HUES64 (cell line): Measurements from ENCODE around the gene SMURF2. TPM values are rescaled to one million over a fixed set of nuclear protein-coding genes. Genes with fewer than 3 reads are reported as not detected.

Source experiments
- H3K27ac ChIP-seq: 2 replicates; pipeline ENCODE4 v1.7.0; 2013; ENCODE audit warnings: low read depth, low read length, inconsistent platforms
- H3K27me3 ChIP-seq: 2 replicates; pipeline ENCODE4 v1.6.1; 2013; ENCODE audit warnings: mild to moderate bottlenecking, low read length; ENCODE audit not compliant: insufficient read depth
- H3K36me3 ChIP-seq: 2 replicates; pipeline ENCODE4 v1.6.1; 2013; ENCODE audit warnings: mild to moderate bottlenecking, low read length; ENCODE audit not compliant: insufficient read depth
- H3K4me1 ChIP-seq: 2 replicates; pipeline ENCODE4 v1.6.1; 2013; ENCODE audit warnings: mild to moderate bottlenecking, low read length, moderate library complexity; ENCODE audit not compliant: insufficient read depth
- H3K4me3 ChIP-seq: 2 replicates; pipeline ENCODE4 v1.5.1; 2013; ENCODE audit warnings: mild to moderate bottlenecking, low read length, moderate library complexity
- H3K9ac ChIP-seq: 2 replicates; pipeline ENCODE4 v1.6.1; 2013; ENCODE audit warnings: mild to moderate bottlenecking, low read depth, low read length
- H3K9me3 ChIP-seq: 2 replicates; pipeline ENCODE4 v1.6.1; 2013; ENCODE audit warnings: low read depth, low read length; ENCODE audit not compliant: insufficient read depth
- WGBS: fragments of 150-250, 120-280 bp; methylation state at CpG from one replicate; pipeline ENCODE4 v1.1.7; 2013; ENCODE audit warnings: missing lambda C conversion rate; 5-methylcytosine and 5-hydroxymethylcytosine counted together
- polyA plus RNA-seq, 2 experiments: library from polyadenylated mRNA; stranded (reverse); fragments of 50-300 nt; gene quantifications; one replicate each; pipeline ENCODE4 v1.2.3, GENCODE V29; 2013

SMURF2 gene
- polyA plus RNA-seq (2013, experiment 1 of 2) = 15.5 TPM
- 16.4 TPM for polyA plus RNA-seq (2013, experiment 2 of 2)

DNA sequence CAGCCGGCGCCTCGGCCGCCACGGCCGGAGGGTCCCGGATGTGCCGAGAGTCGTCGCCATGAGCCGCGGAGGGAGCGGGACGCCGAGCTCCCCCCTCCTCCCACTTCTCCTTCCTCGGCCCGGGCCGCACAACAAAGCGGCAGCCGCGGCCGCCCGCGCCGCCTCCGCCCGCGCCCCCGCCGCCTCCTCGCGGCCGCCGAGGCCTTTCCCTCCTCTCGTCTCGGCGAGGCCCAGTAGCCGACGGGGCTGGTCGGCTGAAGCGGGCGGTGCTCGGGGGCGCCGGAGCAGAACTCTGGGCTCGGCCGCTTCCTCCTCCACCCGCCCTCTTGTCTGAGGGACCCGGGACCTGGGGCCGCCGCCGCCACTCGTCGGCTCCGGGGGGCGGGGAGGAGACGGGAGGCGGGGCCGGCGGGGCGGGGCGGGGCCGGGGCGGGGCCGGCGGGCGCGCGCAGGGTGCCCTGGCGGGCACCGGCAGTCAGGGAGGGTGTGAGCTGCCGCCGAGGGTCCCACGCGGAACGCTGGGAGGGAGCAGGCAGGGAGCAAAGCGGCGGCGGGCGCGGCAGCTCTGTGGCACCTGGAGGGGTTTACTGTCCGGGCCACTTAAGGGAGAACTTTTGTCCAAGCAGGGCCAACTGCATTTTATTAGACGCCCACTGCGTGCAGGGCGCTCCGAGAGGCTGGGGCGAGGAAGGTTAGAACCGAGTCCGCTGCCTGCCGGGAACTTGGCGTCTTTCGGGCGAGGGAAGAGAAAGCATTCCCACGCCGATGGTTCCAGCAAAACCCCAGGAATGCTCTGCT, at the start of gene SMURF2:
SMURF2 (minus strand) TSS at position 332 of the 798 bp plus-strand sequence. CDS start 427 bp downstream, outside the sequence.
- H3K9ac ChIP-seq = peak within 1 kb of the TSS; percentile 96
- under 1% methylated on average over 95 of the region's 95 CpGs for WGBS
- peak within 1 kb of the TSS; percentile 88 for H3K4me3 ChIP-seq
- peak within 1 kb of the TSS; percentile 89; the same call in 1 of the 2 replicates for H3K27ac ChIP-seq
- peaks cover 7% of the 10 kb centered on the region; the same call in 1 of the 2 replicates for H3K4me1 ChIP-seq
- H3K9me3 ChIP-seq = no peaks in the 10 kb centered on the region
- no peaks in the 10 kb centered on the region for H3K36me3 ChIP-seq
- H3K27me3 ChIP-seq = peaks cover 6% of the 10 kb centered on the region; the same call in 1 of the 2 replicates

DNA sequence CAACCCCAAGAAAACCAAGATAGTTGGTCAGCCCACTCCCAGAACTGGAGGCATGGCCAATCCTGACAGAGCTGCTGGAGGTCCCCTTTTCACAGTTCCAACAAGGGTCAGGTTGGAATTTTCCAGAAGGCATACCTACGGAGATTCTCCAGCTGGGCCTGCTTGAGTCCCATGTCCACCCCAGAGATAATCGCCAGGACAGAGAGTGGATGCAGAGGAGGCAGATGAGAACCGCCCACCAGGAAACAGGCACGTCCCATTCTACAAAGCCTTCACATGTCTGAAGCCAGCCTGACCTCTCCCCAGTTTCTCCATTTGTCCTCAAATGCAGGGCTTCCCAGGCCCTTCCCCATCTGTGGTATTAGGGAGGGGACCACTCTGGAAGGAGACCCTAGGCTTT, 47.4 kb upstream of the SMURF2 start:
- H3K27me3 ChIP-seq = no peaks in the 10 kb centered on the region
- H3K9me3 ChIP-seq = no peaks in the 10 kb centered on the region
- 71% methylated on average over 4 of the region's 4 CpGs for WGBS
- no peak overlapping the region for H3K4me3 ChIP-seq
- H3K36me3 ChIP-seq = no peaks in the 10 kb centered on the region
- H3K4me1 ChIP-seq = peaks cover 15% of the 10 kb centered on the region; the same call in 1 of the 2 replicates
- no peak overlapping the region for H3K27ac ChIP-seq
- H3K9ac ChIP-seq = no peak overlapping the region

GRCh38 chr17:64707050-64707591, 45.0 kb upstream of the SMURF2 start:
- Histone ChIP-seq H3K9me3 (no peaks in the 10 kb centered on the region), H3K27me3 (no peaks in the 10 kb centered on the region), H3K4me3 (no peak overlapping the region), H3K27ac (no peak overlapping the region), H3K9ac (no peak overlapping the region), H3K4me1 (peaks cover 15% of the 10 kb centered on the region; the same call in 1 of the 2 replicates), H3K36me3 (no peaks in the 10 kb centered on the region)
- 62% methylated on average over 10 of the region's 10 CpGs for WGBS

DNA sequence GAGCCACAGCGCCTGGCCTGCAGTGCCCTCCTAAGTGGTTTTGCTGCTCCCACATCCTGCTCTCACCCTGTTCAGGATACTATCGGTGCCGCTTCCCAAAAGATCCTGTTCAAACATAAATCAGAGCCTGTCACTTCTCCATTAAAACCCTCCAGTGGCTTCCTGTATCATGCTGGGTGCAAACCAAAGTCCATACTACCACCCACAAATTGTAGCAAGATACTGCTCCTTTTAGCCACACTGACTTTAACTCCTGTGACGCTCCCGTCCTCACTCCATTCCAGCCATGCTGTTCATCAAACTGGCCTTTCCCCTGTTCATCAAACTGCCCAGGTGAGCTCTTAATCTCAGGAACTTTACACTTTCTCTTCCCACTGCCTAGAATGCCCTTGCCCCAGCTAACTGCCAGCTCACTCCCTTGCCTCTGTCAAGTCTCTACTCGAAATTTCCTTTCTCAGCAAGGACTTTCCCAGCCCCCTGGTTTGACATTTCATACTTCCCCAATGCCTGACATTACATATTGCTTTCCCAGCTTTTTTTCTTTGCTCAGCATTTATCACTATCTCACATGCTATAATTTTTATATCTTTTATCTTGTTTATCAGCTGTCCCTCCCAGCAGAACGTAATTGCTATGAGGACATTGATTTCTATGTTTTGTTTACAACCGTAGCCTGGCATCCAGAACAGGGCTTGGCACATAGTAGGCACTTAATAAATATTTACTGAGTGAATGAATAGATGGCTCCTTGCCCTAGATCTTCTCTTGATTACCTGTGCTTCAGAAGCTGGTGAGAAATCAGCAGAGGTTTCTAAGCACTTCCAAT, 44.3 kb upstream of the SMURF2 start:
- Histone ChIP-seq H3K9me3 (no peaks in the 10 kb centered on the region), H3K9ac (no peak overlapping the region), H3K27me3 (no peaks in the 10 kb centered on the region), H3K36me3 (no peaks in the 10 kb centered on the region), H3K4me3 (no peak overlapping the region), H3K27ac (no peak overlapping the region), H3K4me1 (peaks cover 15% of the 10 kb centered on the region; the same call in 1 of the 2 replicates)
- 84% methylated on average over 8 of the region's 8 CpGs for WGBS

GRCh38 chr17:64702815-64703214, 40.7 kb upstream of the SMURF2 start:
- H3K4me1 ChIP-seq = peaks cover 6% of the 10 kb centered on the region; the same call in 1 of the 2 replicates
- 100% methylated on average over 1 of the region's 2 CpGs for WGBS
- no peaks in the 10 kb centered on the region for H3K27me3 ChIP-seq
- H3K27ac ChIP-seq = no peak overlapping the region
- no peak overlapping the region for H3K9ac ChIP-seq
- H3K9me3 ChIP-seq = no peaks in the 10 kb centered on the region
- no peak overlapping the region for H3K4me3 ChIP-seq
- no peaks in the 10 kb centered on the region for H3K36me3 ChIP-seq

DNA sequence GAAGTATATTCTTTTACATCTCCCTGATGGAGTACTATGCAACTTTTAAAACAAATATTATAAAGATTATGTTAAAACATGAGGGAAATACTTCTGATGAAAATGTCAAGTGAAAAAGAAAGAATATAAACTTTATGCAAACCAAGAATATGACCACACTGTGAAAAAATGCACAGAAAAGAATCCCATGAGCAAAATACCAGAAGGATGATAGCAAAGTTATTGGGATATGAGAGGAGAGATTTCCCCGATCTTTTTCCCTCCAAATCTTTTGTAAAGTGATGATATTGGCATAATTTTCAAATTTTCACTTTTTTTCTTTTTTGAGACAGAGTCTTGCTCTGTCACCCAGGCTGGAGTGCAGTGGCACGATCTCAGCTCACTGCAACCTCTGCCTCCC, 36.6 kb upstream of the SMURF2 start:
- no peaks in the 10 kb centered on the region for H3K4me1 ChIP-seq
- no peaks in the 10 kb centered on the region for H3K9me3 ChIP-seq
- no peak overlapping the region for H3K9ac ChIP-seq
- H3K27ac ChIP-seq = no peak overlapping the region
- 97% methylated on average over 1 of the region's 2 CpGs for WGBS
- no peaks in the 10 kb centered on the region for H3K27me3 ChIP-seq
- H3K4me3 ChIP-seq = no peak overlapping the region
- no peaks in the 10 kb centered on the region for H3K36me3 ChIP-seq

DNA sequence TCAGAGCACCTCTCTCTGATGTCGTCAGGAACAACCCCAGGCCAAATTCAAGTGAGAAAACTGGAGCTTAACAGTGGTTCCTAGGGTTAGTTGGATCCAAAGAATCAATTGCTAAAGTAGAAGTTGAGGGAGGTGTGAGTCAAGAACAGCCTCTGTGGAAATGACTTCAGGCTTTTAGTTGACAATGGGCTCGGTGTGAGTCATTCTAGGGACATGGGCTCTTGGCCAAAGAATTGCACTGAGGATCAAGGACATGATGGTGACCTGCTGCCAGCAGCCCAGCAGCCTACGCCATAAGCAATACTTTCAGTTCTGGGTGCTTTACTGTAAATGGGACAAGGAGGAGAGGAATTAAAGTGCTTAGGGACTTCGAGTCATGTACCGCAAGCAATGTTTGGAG, 32.1 kb upstream of the SMURF2 start:
- Histone ChIP-seq H3K27me3 (no peaks in the 10 kb centered on the region), H3K36me3 (no peaks in the 10 kb centered on the region), H3K27ac (no peak overlapping the region), H3K4me3 (no peak overlapping the region), H3K4me1 (no peaks in the 10 kb centered on the region), H3K9ac (no peak overlapping the region), H3K9me3 (no peaks in the 10 kb centered on the region)
- 80% methylated on average over 5 of the region's 5 CpGs for WGBS

DNA sequence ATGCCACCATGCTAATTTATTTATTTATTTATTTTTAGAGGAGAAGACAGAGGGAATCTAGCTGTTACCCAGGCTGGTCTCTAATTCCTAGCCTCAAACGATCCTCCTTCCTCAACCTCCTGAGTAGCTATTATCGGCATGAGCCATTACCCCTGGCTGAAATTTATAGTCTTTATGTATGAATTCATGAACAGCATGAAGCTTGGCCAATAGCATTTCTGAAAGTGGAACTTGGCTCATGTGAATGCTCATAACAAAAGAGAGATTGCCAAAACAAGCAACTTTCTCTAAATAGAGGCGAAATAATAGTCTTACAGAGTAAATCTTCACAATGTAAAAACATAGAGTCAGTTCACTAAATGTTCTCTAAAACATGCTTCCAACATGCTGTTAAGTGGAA, 30.1 kb upstream of the SMURF2 start:
- Histone ChIP-seq H3K4me3 (no peak overlapping the region), H3K9me3 (no peaks in the 10 kb centered on the region), H3K4me1 (no peaks in the 10 kb centered on the region), H3K36me3 (no peaks in the 10 kb centered on the region), H3K27ac (no peak overlapping the region), H3K9ac (no peak overlapping the region), H3K27me3 (no peaks in the 10 kb centered on the region)
- WGBS = 100% methylated on average over 2 of the region's 3 CpGs

DNA sequence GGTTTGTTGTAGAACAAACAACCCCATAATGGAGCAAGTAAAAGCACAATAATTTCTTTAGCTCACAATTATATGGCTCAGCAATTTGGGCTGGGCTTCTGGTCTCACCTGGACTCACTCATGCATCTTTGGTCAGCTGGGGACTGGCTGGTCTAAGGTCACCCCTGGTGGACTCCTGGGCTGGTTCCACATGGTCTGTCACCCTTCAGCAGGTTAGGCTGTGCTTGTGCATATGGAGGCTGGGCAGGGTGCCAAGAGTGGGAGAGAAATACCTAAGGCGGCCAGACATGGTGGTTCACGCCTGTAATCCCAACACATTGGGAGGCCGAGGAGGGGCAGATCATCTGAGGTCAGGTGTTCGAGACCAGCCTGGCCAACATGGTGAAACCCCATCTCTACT, 27.0 kb upstream of the SMURF2 start:
- no peak overlapping the region for H3K9ac ChIP-seq
- H3K27ac ChIP-seq = no peak overlapping the region
- H3K4me1 ChIP-seq = peaks cover 4% of the 10 kb centered on the region; the same call in 1 of the 2 replicates
- no peaks in the 10 kb centered on the region for H3K27me3 ChIP-seq
- 96% methylated on average over 4 of the region's 4 CpGs for WGBS
- H3K9me3 ChIP-seq = no peaks in the 10 kb centered on the region
- no peaks in the 10 kb centered on the region for H3K36me3 ChIP-seq
- H3K4me3 ChIP-seq = no peak overlapping the region

DNA sequence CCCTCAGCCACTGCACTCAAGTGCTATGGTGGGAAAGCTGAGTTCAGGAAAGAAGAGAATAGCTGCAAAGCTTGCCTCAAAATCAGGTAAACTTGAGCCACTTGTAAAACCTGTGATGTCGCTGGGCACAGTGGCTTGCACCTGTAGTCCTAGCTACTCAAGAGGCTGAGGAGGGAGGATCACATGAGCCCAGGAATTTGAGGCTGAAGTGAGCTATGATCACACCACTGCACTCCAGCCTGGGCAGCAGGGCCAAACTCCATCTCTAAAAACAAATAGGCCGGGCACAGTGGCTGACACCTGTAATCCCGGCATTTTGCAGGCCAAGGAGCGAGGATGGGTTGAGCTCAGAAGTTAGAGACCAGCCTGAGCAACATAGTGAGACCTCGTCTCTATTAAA, 26.4 kb upstream of the SMURF2 start:
- WGBS = 96% methylated on average over 5 of the region's 5 CpGs
- no peak overlapping the region for H3K9ac ChIP-seq
- no peak overlapping the region for H3K27ac ChIP-seq

DNA sequence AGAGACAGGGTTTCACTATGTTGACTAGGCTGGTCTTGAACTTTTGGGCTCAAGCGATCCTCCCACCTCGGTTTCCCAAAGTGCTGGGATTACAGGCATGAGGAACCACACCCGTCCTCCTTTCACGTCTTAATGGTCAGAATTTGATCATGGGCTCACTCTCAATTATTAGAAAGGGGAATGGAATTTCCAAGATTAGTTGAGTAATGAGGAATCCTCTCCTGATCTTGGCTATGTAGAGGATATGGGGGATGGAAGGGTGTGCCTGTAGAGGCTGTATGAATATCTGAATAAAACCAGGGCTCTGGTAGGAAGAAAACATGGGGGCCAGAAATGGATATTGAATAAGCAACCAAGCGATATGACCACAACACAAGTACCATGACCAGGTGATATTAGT, 25.9 kb upstream of the SMURF2 start:
- no peak overlapping the region for H3K27ac ChIP-seq
- WGBS = 95% methylated on average over 5 of the region's 5 CpGs
- H3K9me3 ChIP-seq = no peaks in the 10 kb centered on the region
- H3K4me1 ChIP-seq = peaks cover 4% of the 10 kb centered on the region; the same call in 1 of the 2 replicates
- H3K36me3 ChIP-seq = no peaks in the 10 kb centered on the region
- H3K9ac ChIP-seq = no peak overlapping the region
- no peaks in the 10 kb centered on the region for H3K27me3 ChIP-seq
- no peak overlapping the region for H3K4me3 ChIP-seq

More for the DNA sequence above, 26.4 kb upstream of the SMURF2 start:
- peaks cover 4% of the 10 kb centered on the region; the same call in 1 of the 2 replicates for H3K4me1 ChIP-seq
- no peaks in the 10 kb centered on the region for H3K36me3 ChIP-seq
- no peaks in the 10 kb centered on the region for H3K27me3 ChIP-seq
- no peak overlapping the region for H3K4me3 ChIP-seq
- H3K9me3 ChIP-seq = no peaks in the 10 kb centered on the region
